Neural progenitor cell (in vitro differentiated cells): ENCODE measurements around the gene RNASE13.

Experiments used
- CTCF ChIP-seq: fragments of 200-600 bp; sonication (generic); IDR thresholded peaks from 2 replicates; pipeline ENCODE4 v1.5.1; 2017; ENCODE audit warnings: antibody characterized with exemption, mild to moderate bottlenecking
- EZH2 ChIP-seq: fragments of 200-600 bp; sonication (generic); IDR thresholded peaks from 2 replicates; pipeline ENCODE4 v1.6.1; 2017; ENCODE audit warnings: antibody characterized with exemption, mild to moderate bottlenecking, moderate library complexity
- EZH2phosphoT487 ChIP-seq: fragments of 200-600 bp; sonication (generic); IDR thresholded peaks from 2 replicates; pipeline ENCODE4 v1.6.1; 2017; ENCODE audit warnings: antibody characterized with exemption

- TF ChIP-seq EZH2 (no peak), CTCF (no peak), EZH2phosphoT487 (no peak)
Observed at GRCh38 chr14:21070083-21070609, 35.5 kb upstream of the RNASE13 start, which contains the start of gene ARHGEF40.
